ENCODE data around the gene ALLC.

The ALLC gene

GRCh38 chr2:3638456-3638810 lies 19.6 kb upstream of the ALLC start:
- no peak for TF ChIP-seq CTCF (IDR thresholded peaks at IDR 0.05; ENCODE audit: low read depth, low read length)
- H3K4me3 ChIP-seq (ENCODE audit: low read depth, low read length) = no peak overlapping the region

- TF ChIP-seq CTCF (IDR thresholded peaks at IDR 0.05; ENCODE audit: low read depth, low read length) = no peak
- no peak overlapping the region for H3K4me3 ChIP-seq (ENCODE audit: low read depth, low read length)
Observed at GRCh38 chr2:3639015-3639630, 18.9 kb upstream of the ALLC start.

GRCh38 chr2:3639653-3640052 lies 18.3 kb upstream of the ALLC start:
- H3K4me3 ChIP-seq (ENCODE audit: low read depth, low read length) = no peak overlapping the region
- no peak for TF ChIP-seq CTCF (IDR thresholded peaks at IDR 0.05; ENCODE audit: low read depth, low read length)

GRCh38 chr2:3641181-3641580 lies 16.8 kb upstream of the ALLC start:
- H3K4me3 ChIP-seq (ENCODE audit: low read depth, low read length) = no peak overlapping the region
- no peak for TF ChIP-seq CTCF (IDR thresholded peaks at IDR 0.05; ENCODE audit: low read depth, low read length)

- no peak for TF ChIP-seq CTCF (IDR thresholded peaks at IDR 0.05; ENCODE audit: low read depth, low read length)
- no peak overlapping the region for H3K4me3 ChIP-seq (ENCODE audit: low read depth, low read length)
Observed at GRCh38 chr2:3641841-3642421, 16.1 kb upstream of the ALLC start.

GRCh38 chr2:3642521-3643215 lies 15.3 kb upstream of the ALLC start:
- H3K4me3 ChIP-seq (ENCODE audit: low read depth, low read length) = no peak overlapping the region
- TF ChIP-seq CTCF (IDR thresholded peaks at IDR 0.05; ENCODE audit: low read depth, low read length) = no peak

All from WI38 (cell line).